K562 (cell line): ENCODE data around the gene FRMD3. TPM values are rescaled to one million over a fixed set of nuclear protein-coding genes. Genes with fewer than 3 reads are reported as not detected.

Source experiments
- ATAC-seq: fragments of 200-7000 bp; cut with Tn5 transposase; 3 replicates; pipeline ENCODE4 v1.9.1; 2020; ENCODE audit warnings: moderate library complexity
- BruUV-seq: library from RNA; stranded (reverse); fragments of 400-500 nt; replicated peaks from 2 replicates; lab custom pipeline; 2021; lab: Mats Ljungman, UMichigan
- CTCF ChIA-PET: fragments of 300-600 bp; formaldehyde crosslinking; extraction: SDS; loops from one replicate; lab custom pipeline; 2021; ENCODE audit warnings: low intra/inter-chr PET ratio; lab: Yijun Ruan, JAX
- POLR2A ChIA-PET: fragments of 300-600, 350-650 bp; sonication (Branson Sonifier 250); formaldehyde crosslinking; extraction: SDS; loops from one replicate; lab custom pipeline; 2021; ENCODE audit warnings: antibody characterized with exemption, inconsistent platforms; lab: Yijun Ruan, JAX
- DNase-seq, 4 experiments: peaks; one replicate each; pipeline versions ENCODE4 v3.0.0 to v3.0.0-alpha.2; 2011 to 2018; ENCODE audit warnings: low spot score in 3 of 4, mixed read lengths in 3 of 4; ENCODE audit errors: extremely low read depth in 1 of 4
- FAIRE-seq: peaks from 2 replicates; lab custom pipeline; 2011; peaks lifted over from hg19 to GRCh38; lab: Jason Lieb, UNC
- H2AFZ ChIP-seq: 2 replicates; pipeline ENCODE4 v1.6.0; 2011; ENCODE audit warnings: low read depth, low read length, control low read depth, inconsistent platforms
- H3K27ac ChIP-seq: fragments of 200-600 bp; 3 replicates; pipeline ENCODE4 v1.8.0; 2011; ENCODE audit warnings: low read depth, mild to moderate bottlenecking, control low read depth, inconsistent platforms, low read length, moderate library complexity, mixed read lengths; ENCODE audit errors: extremely low read depth
- H3K27me3 ChIP-seq, 2 experiments: fragments of 300-600 bp in 1 of 2; 2 replicates in 1 of 2; 3 replicates in 1 of 2; pipeline versions ENCODE4 v1.6.0 to v1.8.0; 2011; ENCODE audit warnings: inconsistent platforms in 2 of 2, low read length in 2 of 2, mild to moderate bottlenecking in 1 of 2, mixed read lengths in 1 of 2, moderate library complexity in 1 of 2; ENCODE audit not compliant: control insufficient read depth in 2 of 2, insufficient read depth in 2 of 2
- H3K36me3 ChIP-seq: fragments of 300-600 bp; 3 replicates; pipeline ENCODE4 v1.8.0; 2011; ENCODE audit warnings: mild to moderate bottlenecking, low read length, inconsistent platforms; ENCODE audit not compliant: control insufficient read depth, insufficient read depth
- H3K4me1 ChIP-seq, 2 experiments: fragments of 200-600 bp in 1 of 2; replicated peaks in 1 of 2; 2 replicates in 1 of 2; 3 replicates in 1 of 2; pipeline versions ENCODE4 v1.5.1 to v1.8.0; 2011; ENCODE audit warnings: inconsistent platforms in 2 of 2, low read length in 2 of 2, mild to moderate bottlenecking in 1 of 2, mixed read lengths in 1 of 2, moderate library complexity in 1 of 2; ENCODE audit not compliant: control insufficient read depth in 2 of 2, insufficient read depth in 2 of 2
- H3K4me2 ChIP-seq: 2 replicates; pipeline ENCODE4 v1.6.1; 2011; ENCODE audit warnings: low read length, control low read depth, inconsistent platforms, mixed read lengths; ENCODE audit not compliant: insufficient read depth
- H3K4me3 ChIP-seq: fragments of 200-600 bp; sonication (generic), shearing (Covaris generic); 2 replicates; pipeline ENCODE4 v1.5.1; 2016; ENCODE audit warnings: control low read depth, inconsistent platforms
- H3K79me2 ChIP-seq: fragments of 200-600 bp; 3 replicates; pipeline ENCODE4 v1.8.0; 2011; ENCODE audit warnings: low read length, inconsistent platforms; ENCODE audit not compliant: control insufficient read depth, insufficient read depth
- H3K9ac ChIP-seq, 2 experiments: 2 replicates each; pipeline versions ENCODE4 v1.6.0 to v1.6.1; 2011; ENCODE audit warnings: low read depth in 2 of 2, low read length in 2 of 2, control low read depth in 1 of 2, inconsistent platforms in 1 of 2, mild to moderate bottlenecking in 1 of 2, mixed read lengths in 1 of 2; ENCODE audit not compliant: insufficient read depth in 1 of 2
- H3K9me1 ChIP-seq: one replicate; pipeline ENCODE4 v1.6.0; 2011; ENCODE audit warnings: inconsistent platforms, mild to moderate bottlenecking, low read length, moderate library complexity; ENCODE audit not compliant: control insufficient read depth, insufficient read depth
- H3K9me3 ChIP-seq: replicated peaks from 2 replicates; pipeline ENCODE4 v1.5.1; 2011; ENCODE audit warnings: low read depth, low read length, inconsistent platforms; ENCODE audit not compliant: control insufficient read depth, insufficient read depth
- H4K20me1 ChIP-seq: replicated peaks from 2 replicates; pipeline ENCODE4 v1.6.1; 2011; ENCODE audit warnings: low read length, inconsistent platforms, mixed read lengths; ENCODE audit not compliant: control insufficient read depth, insufficient read depth
- DEAF1 ChIP-seq: fragments of 450-650 bp; formaldehyde crosslinking; IDR thresholded peaks from 2 replicates; pipeline ENCODE4 v1.4.0; 2020; ENCODE audit warnings: mild to moderate bottlenecking, moderate library complexity
- ELK3 ChIP-seq: fragments of 450-650 bp; formaldehyde crosslinking; IDR thresholded peaks from 2 replicates; pipeline ENCODE4 v1.4.0; 2020; ENCODE audit warnings: mild to moderate bottlenecking
- MEF2A ChIP-seq: IDR thresholded peaks from 2 replicates; pipeline ENCODE4 v1.6.1; 2011; ENCODE audit warnings: low read depth, mild to moderate bottlenecking, low read length, moderate library complexity; ENCODE audit not compliant: control insufficient read depth
- NCOA4 ChIP-seq: fragments of 450-650 bp; IDR thresholded peaks from 2 replicates; pipeline ENCODE4 v1.6.1; 2018; ENCODE audit warnings: mild to moderate bottlenecking; ENCODE audit not compliant: partially characterized antibody
- RBM17 ChIP-seq: fragments of 200-400 bp; formaldehyde crosslinking; IDR thresholded peaks from 2 replicates; pipeline ENCODE4 v1.6.1; 2017; ENCODE audit warnings: low read depth, mild to moderate bottlenecking, low read length, borderline replicate concordance
- SREBF1 ChIP-seq: fragments of 150-350 bp; IDR thresholded peaks from 2 replicates; pipeline ENCODE4 v1.6.1; 2014; ENCODE audit warnings: antibody characterized with exemption, low read depth, low read length, borderline replicate concordance
- TEAD4 ChIP-seq, 2 experiments: sonication (generic) in 1 of 2; formaldehyde crosslinking in 1 of 2; IDR thresholded peaks; 2 replicates each; pipeline versions ENCODE4 v1.6.1 to v1.8.0; 2012 to 2022; ENCODE audit warnings: borderline replicate concordance in 1 of 2, inconsistent platforms in 1 of 2, low read length in 1 of 2, mild to moderate bottlenecking in 1 of 2, missing genetic modification reagents in 1 of 2
- ZC3H8 ChIP-seq: fragments of 450-650 bp; IDR thresholded peaks from 2 replicates; pipeline ENCODE4 v1.6.1; 2017
- ZNF311 ChIP-seq: fragments of 250-450 bp; sonication (Bioruptor Pico); IDR thresholded peaks from 2 replicates; pipeline ENCODE4 v1.4.0; 2020; ENCODE audit warnings: mild to moderate bottlenecking, moderate library complexity
- ZNF561 ChIP-seq: fragments of 450-650 bp; formaldehyde crosslinking; conservative IDR thresholded peaks from 2 replicates; pipeline ENCODE4 v1.4.0; 2020; ENCODE audit warnings: mild to moderate bottlenecking, moderate library complexity
- WGBS: fragments of 100-300 bp; shearing (Covaris generic); methylation state at CpG from one replicate; pipeline ENCODE4 v1.1.6; 2016; ENCODE audit warnings: low coverage, mixed read lengths; ENCODE audit not compliant: insufficient coverage; ENCODE audit errors: missing lambda C conversion rate; 5-methylcytosine and 5-hydroxymethylcytosine counted together
- in situ Hi-C: fragments of 300-500 bp; cut with MboI; formaldehyde crosslinking; loops from 4 replicates; pipeline ENCODE4 v1.15.0; 2018; ENCODE audit warnings: inconsistent platforms, mixed read lengths
- intact Hi-C: fragments of 100-400 bp; cut with micrococcal nuclease; formaldehyde crosslinking; loops from 2 replicates; pipeline ENCODE4 v1.14.2; 2022
- polyA plus RNA-seq, 8 experiments: library from polyadenylated mRNA; depleted of rRNA in 4 of 8; stranded (reverse) in 5 of 8; unstranded in 3 of 8; fragments of >200 nt; fragmentation: Nextera tagmentation in 2 of 8; fragmentation: Illumina TruSeq in 1 of 8; extraction: Ambion mirVana in 2 of 8; extraction: Trizol in 1 of 8; gene quantifications; 2 replicates each; pipeline versions ENCODE4 v1.2.1 to v1.2.3, GENCODE V29; 2011 to 2014; ENCODE audit warnings: inconsistent platforms in 1 of 8, missing spikeins in 1 of 8
- total RNA-seq, 7 experiments: library from RNA; depleted of rRNA in 6 of 7; stranded (reverse); fragments of >200 nt in 6 of 7; fragmentation: Illumina TruSeq in 2 of 7; extraction: Trizol in 2 of 7; gene quantifications; 2 replicates each; pipeline versions ENCODE4 v1.2.1 to v1.2.3, GENCODE V29; 2011 to 2021; ENCODE audit warnings: low replicate concordance in 1 of 7

The FRMD3 gene
- total and polyA plus RNA-seq, 9 of the 15 experiments (the other 6 are each of a cell fraction or from before 2014, with no cell fraction given), result 0.09 to 0.51 (median 0.21) TPM

- Histone ChIP-seq H2AFZ (no peak overlapping the region), H3K79me2 (no peaks in the 10 kb centered on the region), H3K27ac (no peak overlapping the region), H3K4me2 (no peak overlapping the region), H3K4me1 (no peaks in the 10 kb centered on the region), H3K36me3 (no peaks in the 10 kb centered on the region), H3K9ac (no peak overlapping the region), H3K9me1 (no peaks in the 10 kb centered on the region), H3K27me3 (no peaks in the 10 kb centered on the region), H3K4me3 (no peak overlapping the region), H3K9me3 (no peaks in the 10 kb centered on the region), H4K20me1 (no peaks in the 10 kb centered on the region)
- TF ChIP-seq MEF2A (no peak), ZC3H8 (no peak), TEAD4 (IDR thresholded peaks at IDR 0.05; ENCODE audit: low read length) (no peak), TEAD4 (CRISPR knock-in tag; IDR thresholded peaks at IDR 0.05; ENCODE audit: borderline replicate concordance) (no peak), ZNF311 (no peak), NCOA4 (no peak), RBM17 (no peak), ZNF561 (CRISPR knock-in tag) (no peak), ELK3 (no peak), SREBF1 (no peak), DEAF1 (no peak)
- CTCF ChIA-PET, result no interaction called here
- intact Hi-C loops (no loop called here), in situ Hi-C loops (no loop called here)
- no TSS peak for BruUV-seq
- POLR2A ChIA-PET, result no interaction called here
- FAIRE-seq, result no peak
- no peak for DNase-seq
- WGBS, result 2% methylated on average over 4 of the region's 4 CpGs
- no peak for ATAC-seq
Measured at GRCh38 chr9:83435301-83435700, 102.9 kb downstream of the FRMD3 start.
